ENCODE measurements around the gene FRAS1. TPM values are rescaled to one million over a fixed set of nuclear protein-coding genes. Genes with fewer than 3 reads are reported as not detected.

FRAS1 gene
- total RNA-seq, 1 donor from 2014 or later, result 163 TPM

- Mint-ChIP-seq H3K27me3 (no peaks in the 10 kb centered on the region), H3K27ac (no peak overlapping the region), H3K9me3 (ENCODE audit: low read depth) (no peaks in the 10 kb centered on the region), H3K36me3 (ENCODE audit: insufficient read depth) (peaks cover 31% of the 10 kb centered on the region), H3K4me3 (ENCODE audit: low read depth) (no peak overlapping the region), H3K4me1 (ENCODE audit: low read depth) (peaks cover 63% of the 10 kb centered on the region)
- TF ChIP-seq CTCF (IDR thresholded peaks at IDR 0.05; ENCODE audit: unreplicated experiment), result no peak
- DNase-seq (ENCODE audit: low spot score, unreplicated experiment), result no peak
Observed at GRCh38 chr4:78557841-78558240, 500.7 kb downstream of the FRAS1 start.

DNA sequence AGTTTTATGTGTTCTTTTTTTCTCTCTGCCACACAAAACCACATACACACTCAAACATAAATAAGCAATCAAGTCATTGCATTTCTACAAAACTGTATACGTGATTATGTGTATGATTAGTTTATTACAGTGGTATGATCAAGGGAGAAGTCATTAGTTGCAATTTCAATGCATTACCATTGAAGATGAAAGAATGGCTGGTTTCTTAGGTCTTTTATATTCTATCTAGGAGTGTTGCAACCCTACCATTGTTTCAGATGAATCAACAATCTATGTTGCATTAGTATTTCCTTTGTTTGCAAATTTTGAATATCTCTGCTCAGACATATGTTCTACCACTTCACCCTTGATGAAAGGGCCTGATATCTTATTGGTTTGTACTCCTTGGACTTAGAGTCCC is 501.3 kb downstream of the FRAS1 start:
- peaks cover 31% of the 10 kb centered on the region for H3K36me3 Mint-ChIP-seq (ENCODE audit: insufficient read depth)
- no peak overlapping the region for H3K4me3 Mint-ChIP-seq (ENCODE audit: low read depth)
- H3K4me1 Mint-ChIP-seq (ENCODE audit: low read depth), result peaks cover 62% of the 10 kb centered on the region
- DNase-seq (ENCODE audit: low spot score, unreplicated experiment), result no peak
- TF ChIP-seq CTCF (IDR thresholded peaks at IDR 0.05; ENCODE audit: unreplicated experiment), result no peak
- H3K27me3 Mint-ChIP-seq, result no peaks in the 10 kb centered on the region
- no peaks in the 10 kb centered on the region for H3K9me3 Mint-ChIP-seq (ENCODE audit: low read depth)
- no peak overlapping the region for H3K27ac Mint-ChIP-seq

- Mint-ChIP-seq H3K36me3 (ENCODE audit: insufficient read depth) (peaks cover 29% of the 10 kb centered on the region), H3K27me3 (no peaks in the 10 kb centered on the region), H3K4me1 (ENCODE audit: low read depth) (peaks cover 62% of the 10 kb centered on the region), H3K27ac (peak overlapping the region; percentile 88), H3K9me3 (ENCODE audit: low read depth) (no peaks in the 10 kb centered on the region), H3K4me3 (ENCODE audit: low read depth) (no peak overlapping the region)
- TF ChIP-seq CTCF (IDR thresholded peaks at IDR 0.05; ENCODE audit: unreplicated experiment), result no peak
- no peak for DNase-seq (ENCODE audit: low spot score, unreplicated experiment)
Observed at GRCh38 chr4:78560296-78560963, 503.3 kb downstream of the FRAS1 start.

DNA sequence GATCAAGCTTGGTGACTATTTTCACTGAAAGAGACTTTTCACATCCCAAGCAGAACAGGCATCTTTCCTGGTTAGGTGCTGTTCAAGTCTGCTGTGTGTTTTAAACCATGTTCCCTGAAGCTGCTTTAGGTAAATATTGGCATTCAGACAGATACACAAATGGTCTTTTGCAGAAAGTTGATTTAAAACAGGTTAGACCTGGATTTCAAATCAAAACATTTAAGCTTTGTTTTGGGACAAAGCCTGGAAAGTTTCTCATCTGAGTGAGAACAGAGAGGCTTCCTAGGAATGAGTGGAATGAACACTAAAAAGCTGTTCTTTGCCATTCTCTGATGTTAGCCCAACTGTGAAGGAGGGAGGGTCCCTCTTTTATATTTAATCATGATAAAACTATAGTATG is 504.6 kb downstream of the FRAS1 start:
- H3K4me3 Mint-ChIP-seq (ENCODE audit: low read depth), result peak overlapping the region; percentile 47
- DNase-seq (ENCODE audit: low spot score, unreplicated experiment), result no peak
- no peaks in the 10 kb centered on the region for H3K9me3 Mint-ChIP-seq (ENCODE audit: low read depth)
- no peaks in the 10 kb centered on the region for H3K27me3 Mint-ChIP-seq
- peaks cover 23% of the 10 kb centered on the region for H3K36me3 Mint-ChIP-seq (ENCODE audit: insufficient read depth)
- H3K4me1 Mint-ChIP-seq (ENCODE audit: low read depth), result peaks cover 66% of the 10 kb centered on the region
- no peak for TF ChIP-seq CTCF (IDR thresholded peaks at IDR 0.05; ENCODE audit: unreplicated experiment)
- peak overlapping the region; percentile 94 for H3K27ac Mint-ChIP-seq

- peaks cover 68% of the 10 kb centered on the region for H3K4me1 Mint-ChIP-seq (ENCODE audit: low read depth)
- no peaks in the 10 kb centered on the region for H3K27me3 Mint-ChIP-seq
- TF ChIP-seq CTCF (IDR thresholded peaks at IDR 0.05; ENCODE audit: unreplicated experiment), result no peak
- peak overlapping the region; percentile 94 for H3K27ac Mint-ChIP-seq
- no peak for DNase-seq (ENCODE audit: low spot score, unreplicated experiment)
- peak overlapping the region; percentile 19 for H3K4me3 Mint-ChIP-seq (ENCODE audit: low read depth)
- peaks cover 19% of the 10 kb centered on the region for H3K36me3 Mint-ChIP-seq (ENCODE audit: insufficient read depth)
- no peaks in the 10 kb centered on the region for H3K9me3 Mint-ChIP-seq (ENCODE audit: low read depth)
Observed at GRCh38 chr4:78562687-78563086, 505.6 kb downstream of the FRAS1 start.

Measured in progenitor cell of endocrine pancreas (in vitro differentiated cells).